ENCODE results near the gene DHCR24.

DNA sequence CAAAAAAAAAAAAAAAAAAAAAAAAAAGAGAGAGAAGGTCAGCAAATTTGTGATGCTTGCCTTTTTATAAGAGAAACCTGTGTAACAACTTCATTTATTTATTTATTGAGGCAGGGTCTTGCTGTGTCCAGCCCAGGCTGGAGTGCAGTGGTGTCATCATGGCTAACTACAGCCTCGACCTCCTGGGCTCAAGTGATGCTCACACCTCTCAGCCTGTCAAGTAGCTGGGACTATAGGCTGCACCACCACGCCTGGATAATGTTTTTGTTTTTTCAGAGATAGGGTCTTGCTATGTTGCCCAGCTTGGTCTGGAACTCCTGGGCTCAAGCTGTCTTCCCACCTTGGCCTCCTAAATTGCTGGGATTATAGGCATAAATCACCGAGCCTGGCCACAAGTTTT is 42.4 kb downstream of the DHCR24 start:
- TF ChIP-seq, protein P1, sequence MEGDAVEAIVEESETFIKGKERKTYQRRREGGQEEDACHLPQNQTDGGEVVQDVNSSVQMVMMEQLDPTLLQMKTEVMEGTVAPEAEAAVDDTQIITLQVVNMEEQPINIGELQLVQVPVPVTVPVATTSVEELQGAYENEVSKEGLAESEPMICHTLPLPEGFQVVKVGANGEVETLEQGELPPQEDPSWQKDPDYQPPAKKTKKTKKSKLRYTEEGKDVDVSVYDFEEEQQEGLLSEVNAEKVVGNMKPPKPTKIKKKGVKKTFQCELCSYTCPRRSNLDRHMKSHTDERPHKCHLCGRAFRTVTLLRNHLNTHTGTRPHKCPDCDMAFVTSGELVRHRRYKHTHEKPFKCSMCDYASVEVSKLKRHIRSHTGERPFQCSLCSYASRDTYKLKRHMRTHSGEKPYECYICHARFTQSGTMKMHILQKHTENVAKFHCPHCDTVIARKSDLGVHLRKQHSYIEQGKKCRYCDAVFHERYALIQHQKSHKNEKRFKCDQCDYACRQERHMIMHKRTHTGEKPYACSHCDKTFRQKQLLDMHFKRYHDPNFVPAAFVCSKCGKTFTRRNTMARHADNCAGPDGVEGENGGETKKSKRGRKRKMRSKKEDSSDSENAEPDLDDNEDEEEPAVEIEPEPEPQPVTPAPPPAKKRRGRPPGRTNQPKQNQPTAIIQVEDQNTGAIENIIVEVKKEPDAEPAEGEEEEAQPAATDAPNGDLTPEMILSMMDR (conservative IDR thresholded peaks at IDR 0.05 in 1 of 2, IDR thresholded peaks at IDR 0.05 in 1 of 2; ENCODE audit: extremely low read depth in 1 of 2, insufficient read depth in 1 of 2, low read depth in 1 of 2, low read length in 2 of 2): no peak
- TF ChIP-seq EZH2 (IDR thresholded peaks at IDR 0.05; ENCODE audit: borderline replicate concordance, low read length): no peak

Measured in mammary epithelial cell (primary cell).